Endothelial cell of umbilical vein (primary cell): ENCODE results near the gene PDK4. TPM values are rescaled to one million over a fixed set of nuclear protein-coding genes. Genes with fewer than 3 reads are reported as not detected.

Experiments
- BruUV-seq: library from RNA; stranded (reverse); fragments of 400-500 nt; replicated peaks from 2 replicates; lab custom pipeline; 2021; lab: Mats Ljungman, UMichigan
- CTCF ChIA-PET: fragments of 300-600, 350-600 bp; sonication (Branson Sonifier 250); formaldehyde crosslinking; loops from one replicate; lab custom pipeline; 2021; ENCODE audit warnings: antibody characterized with exemption, inconsistent platforms; lab: Charles Lee
- POLR2A ChIA-PET: fragments of 300-600, 350-600 bp; sonication (Branson Sonifier 250); formaldehyde crosslinking; loops from one replicate; lab custom pipeline; 2021; ENCODE audit warnings: antibody characterized with exemption, inconsistent platforms; lab: Charles Lee
- DNase-seq: peaks from one replicate; pipeline ENCODE4 v3.0.0-alpha.2; 2011; ENCODE audit warnings: low read depth, low spot score
- FAIRE-seq: peaks from 2 replicates; lab custom pipeline; 2011; peaks lifted over from hg19 to GRCh38; lab: Jason Lieb, UNC
- H2AFZ ChIP-seq: 2 replicates; pipeline ENCODE4 v1.6.0; 2012; ENCODE audit warnings: low read depth, low read length, control low read depth, inconsistent platforms
- H3K27ac ChIP-seq: 2 replicates; pipeline ENCODE4 v1.5.1; 2011; ENCODE audit warnings: low read depth, mild to moderate bottlenecking, control low read depth, low read length, moderate library complexity; ENCODE audit not compliant: insufficient read depth
- H3K27me3 ChIP-seq, 2 experiments: 2 replicates each; pipeline versions ENCODE4 v1.6.0 to v1.6.1; 2011; ENCODE audit warnings: low read length in 2 of 2, mixed read lengths in 1 of 2; ENCODE audit not compliant: control insufficient read depth in 2 of 2, insufficient read depth in 2 of 2
- H3K36me3 ChIP-seq, 2 experiments: 2 replicates in 1 of 2; 3 replicates in 1 of 2; pipeline ENCODE4 v1.5.1; 2011; ENCODE audit warnings: low read length in 2 of 2, mild to moderate bottlenecking in 1 of 2, moderate library complexity in 1 of 2; ENCODE audit not compliant: control insufficient read depth in 2 of 2, insufficient read depth in 2 of 2; ENCODE audit errors: extremely low read depth in 1 of 2
- H3K4me1 ChIP-seq: 3 replicates; pipeline ENCODE4 v1.5.1; 2011; ENCODE audit warnings: mild to moderate bottlenecking, low read length; ENCODE audit not compliant: control insufficient read depth, insufficient read depth; ENCODE audit errors: extremely low read depth
- H3K4me2 ChIP-seq: 2 replicates; pipeline ENCODE4 v1.6.1; 2011; ENCODE audit warnings: low read length, control low read depth, mixed read lengths; ENCODE audit not compliant: insufficient read depth
- H3K4me3 ChIP-seq, 3 experiments: fragments of 200-600 bp in 1 of 3; sonication (generic), shearing (Covaris generic) in 1 of 3; replicated peaks in 1 of 3; 2 replicates each; pipeline ENCODE4 v1.5.1; 2011 to 2016; ENCODE audit warnings: control low read depth in 3 of 3, low read length in 3 of 3, mild to moderate bottlenecking in 2 of 3, inconsistent platforms in 1 of 3, low read depth in 1 of 3, moderate library complexity in 1 of 3; ENCODE audit not compliant: insufficient read depth in 1 of 3
- H3K79me2 ChIP-seq: 2 replicates; pipeline ENCODE4 v1.6.0; 2012; ENCODE audit warnings: low read length, inconsistent platforms; ENCODE audit not compliant: control insufficient read depth, insufficient read depth
- H3K9ac ChIP-seq: replicated peaks from 2 replicates; pipeline ENCODE3; 2011; ENCODE audit warnings: low read length, control low read depth; ENCODE audit not compliant: insufficient read depth; ENCODE audit errors: extremely low read depth
- H3K9me1 ChIP-seq: replicated peaks from 3 replicates; pipeline ENCODE4 v1.6.0; 2011; ENCODE audit warnings: mild to moderate bottlenecking, low read length; ENCODE audit not compliant: control insufficient read depth, insufficient read depth; ENCODE audit errors: extremely low read depth
- H3K9me3 ChIP-seq: replicated peaks from 2 replicates; pipeline ENCODE4 v1.5.1; 2012; ENCODE audit warnings: low read length, inconsistent platforms; ENCODE audit not compliant: control insufficient read depth, insufficient read depth
- H4K20me1 ChIP-seq: replicated peaks from 2 replicates; pipeline ENCODE3; 2011; ENCODE audit warnings: mild to moderate bottlenecking, low read length; ENCODE audit not compliant: control insufficient read depth, insufficient read depth; ENCODE audit errors: extremely low read depth
- CTCF ChIP-seq, 2 donors: IDR thresholded peaks; 1 replicate in 1 of 2; 2 replicates in 1 of 2; pipeline ENCODE4 v1.5.1; 2011; ENCODE audit warnings: low read length in 2 of 2, mild to moderate bottlenecking in 2 of 2, moderate library complexity in 2 of 2, control low read depth in 1 of 2, inconsistent platforms in 1 of 2, low read depth in 1 of 2; ENCODE audit not compliant: insufficient read depth in 1 of 2; ENCODE audit errors: extremely low read depth in 1 of 2
- EZH2 ChIP-seq: IDR thresholded peaks from 2 replicates; pipeline ENCODE4 v1.6.1; 2012; ENCODE audit warnings: borderline replicate concordance, low read depth, mild to moderate bottlenecking, moderate library complexity, low read length, inconsistent platforms; ENCODE audit not compliant: severe bottlenecking
- FOS ChIP-seq: IDR thresholded peaks from 2 replicates; pipeline ENCODE4 v1.6.1; 2011; ENCODE audit warnings: mild to moderate bottlenecking, low read length, moderate library complexity, borderline replicate concordance; ENCODE audit not compliant: insufficient read depth
- GATA2 ChIP-seq: IDR thresholded peaks from 2 replicates; pipeline ENCODE4 v1.7.0; 2011; ENCODE audit warnings: low read depth, mild to moderate bottlenecking, moderate library complexity, mixed read lengths, low read length; ENCODE audit not compliant: insufficient read length, insufficient read depth
- JUN ChIP-seq: IDR thresholded peaks from 2 replicates; pipeline ENCODE4 v1.6.1; 2011; ENCODE audit warnings: borderline replicate concordance, low read depth; ENCODE audit not compliant: insufficient read length, insufficient read depth
- MYC ChIP-seq: IDR thresholded peaks from one replicate; pipeline ENCODE4 v1.6.1; 2011; ENCODE audit warnings: mild to moderate bottlenecking, low read depth, low read length
- POLR2A ChIP-seq: IDR thresholded peaks from 2 replicates; pipeline ENCODE4 v1.6.1; 2012; ENCODE audit warnings: low read depth, mild to moderate bottlenecking, control low read depth, low read length
- POLR2AphosphoS5 ChIP-seq: IDR thresholded peaks from 2 replicates; pipeline ENCODE4 v1.6.1; 2012; ENCODE audit warnings: low read depth, mild to moderate bottlenecking, control low read depth, low read length, moderate library complexity; ENCODE audit not compliant: insufficient read depth
- dilution Hi-C: fragments of 300-500 bp; cut with MboI; formaldehyde crosslinking; loops from one replicate; pipeline ENCODE4 v1.15.0; 2019; ENCODE audit warnings: low sequenced_read_pairs; ENCODE audit not compliant: extremely low pct_ligation_motif_present
- intact Hi-C: fragments of 100-400 bp; cut with micrococcal nuclease; formaldehyde crosslinking; loops from one replicate; pipeline ENCODE4 v1.10.0; 2022
- polyA plus RNA-seq, 4 experiments: library from polyadenylated mRNA; depleted of rRNA in 3 of 4; stranded (reverse) in 3 of 4; unstranded in 1 of 4; fragments of >200 nt; gene quantifications; 2 replicates each; pipeline versions ENCODE4 v1.2.1 to v1.2.3, GENCODE V29; 2011 to 2012; ENCODE audit warnings: missing spikeins in 1 of 4
- total RNA-seq: library from RNA; stranded (reverse); gene quantifications from 2 replicates; pipeline ENCODE4 v1.2.3, GENCODE V29; 2021
- TF ChIP-seq, protein P1 (sequence below): IDR thresholded peaks from 2 replicates; pipeline ENCODE4 v1.6.1; 2011; ENCODE audit not compliant: insufficient read depth, insufficient read length

The PDK4 gene
- total and polyA plus RNA-seq, 2 donors (not counting 3 experiments of a cell fraction or from before 2014, with no cell fraction given): 0.75 to 2.5 TPM

GRCh38 chr7:95584769-95585425 is 11.4 kb downstream of the PDK4 start:
- ChIA-PET CTCF (interaction anchor here (1.1 kb wide), 1 partner anchor 73 kb away, joined by 4 read pairs; no protein-coding TSS in a partner anchor), POLR2A (no interaction called here)
- no peaks in the 10 kb centered on the region for H3K79me2 ChIP-seq
- no peak for DNase-seq
- TF ChIP-seq POLR2AphosphoS5 (no peak), MYC (no peak), JUN (no peak), CTCF (IDR thresholded peaks at IDR 0.05; ENCODE audit: extremely low read depth in 1 of 2, insufficient read depth in 1 of 2, low read depth in 1 of 2, low read length in 2 of 2) (no peak), GATA2 (no peak), FOS (no peak), EZH2 (no peak), POLR2A (no peak)
- TF ChIP-seq, protein P1, sequence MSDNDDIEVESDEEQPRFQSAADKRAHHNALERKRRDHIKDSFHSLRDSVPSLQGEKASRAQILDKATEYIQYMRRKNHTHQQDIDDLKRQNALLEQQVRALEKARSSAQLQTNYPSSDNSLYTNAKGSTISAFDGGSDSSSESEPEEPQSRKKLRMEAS: no peak
- dilution Hi-C loops: no loop called here
- no peak overlapping the region for H3K4me2 ChIP-seq
- H3K9me1 ChIP-seq: no peaks in the 10 kb centered on the region
- FAIRE-seq: no peak
- H3K27me3 ChIP-seq: no peaks in the 10 kb centered on the region
- no peaks in the 10 kb centered on the region for H3K4me1 ChIP-seq
- no peak overlapping the region for H3K27ac ChIP-seq
- H4K20me1 ChIP-seq: no peaks in the 10 kb centered on the region
- no TSS peak for BruUV-seq
- no peak overlapping the region for H3K9ac ChIP-seq
- no peak overlapping the region for H3K4me3 ChIP-seq
- H3K9me3 ChIP-seq: no peaks in the 10 kb centered on the region
- no peaks in the 10 kb centered on the region for H3K36me3 ChIP-seq
- intact Hi-C loops: no loop called here
- no peak overlapping the region for H2AFZ ChIP-seq
